SJSA1 (cell line): Measurements from ENCODE around the gene UCHL5. TPM values are rescaled to one million over a fixed set of nuclear protein-coding genes. Genes with fewer than 3 reads are reported as not detected.

Experiments used
- DNase-seq, 2 experiments: peaks; one replicate each; pipeline ENCODE4 v3.0.0-alpha.2; 2015 to 2020; ENCODE audit warnings: low spot score in 2 of 2, low read depth in 1 of 2
- H3K27ac ChIP-seq: fragments of 250-450 bp; sonication (Bioruptor Pico); 2 replicates; pipeline ENCODE4 v1.5.1; 2020; ENCODE audit warnings: mild to moderate bottlenecking, moderate library complexity
- H3K27me3 ChIP-seq: fragments of 250-450 bp; sonication (Bioruptor Pico); replicated peaks from 2 replicates; pipeline ENCODE4 v1.5.1; 2020; ENCODE audit warnings: mild to moderate bottlenecking, moderate library complexity
- H3K36me3 ChIP-seq: fragments of 250-450 bp; sonication (Bioruptor Pico); 2 replicates; pipeline ENCODE4 v1.5.1; 2020; ENCODE audit warnings: mild to moderate bottlenecking
- H3K4me1 ChIP-seq: fragments of 250-450 bp; sonication (Bioruptor Pico); replicated peaks from 2 replicates; pipeline ENCODE4 v1.6.1; 2021; ENCODE audit warnings: mild to moderate bottlenecking
- H3K4me3 ChIP-seq: fragments of 250-450 bp; sonication (Bioruptor Pico); 2 replicates; pipeline ENCODE4 v1.5.1; 2020; ENCODE audit warnings: mild to moderate bottlenecking
- H3K9me3 ChIP-seq: fragments of 250-450 bp; sonication (Bioruptor Pico); replicated peaks from 2 replicates; pipeline ENCODE4 v1.5.1; 2020; ENCODE audit warnings: mild to moderate bottlenecking
- total RNA-seq: library from RNA; depleted of rRNA; stranded (reverse); fragments of >200 nt; shearing (Covaris generic); gene quantifications from 2 replicates; pipeline ENCODE4 v1.2.3, GENCODE V29; 2014; rRNA removed

UCHL5 gene, protein sequence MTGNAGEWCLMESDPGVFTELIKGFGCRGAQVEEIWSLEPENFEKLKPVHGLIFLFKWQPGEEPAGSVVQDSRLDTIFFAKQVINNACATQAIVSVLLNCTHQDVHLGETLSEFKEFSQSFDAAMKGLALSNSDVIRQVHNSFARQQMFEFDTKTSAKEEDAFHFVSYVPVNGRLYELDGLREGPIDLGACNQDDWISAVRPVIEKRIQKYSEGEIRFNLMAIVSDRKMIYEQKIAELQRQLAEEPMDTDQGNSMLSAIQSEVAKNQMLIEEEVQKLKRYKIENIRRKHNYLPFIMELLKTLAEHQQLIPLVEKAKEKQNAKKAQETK
- total RNA-seq: 33.4 and 57.5 TPM in 2 replicates

- no peaks in the 10 kb centered on the region for H3K27me3 ChIP-seq
- DNase-seq: peak; percentile 98
- peak within 1 kb of the TSS; percentile 70 for H3K4me3 ChIP-seq
- peaks cover 5% of the 10 kb centered on the region for H3K4me1 ChIP-seq
- H3K36me3 ChIP-seq: no peaks in the 10 kb centered on the region
- peak within 1 kb of the TSS; percentile 77 for H3K27ac ChIP-seq
- H3K9me3 ChIP-seq: no peaks in the 10 kb centered on the region
Observed at GRCh38 chr1:193059282-193060114, at the start of gene UCHL5, which contains the start of gene RO60. Gene UCHL5, minus strand, starts transcription at chr1:193059360. Its CDS starts 100 bp downstream, at chr1:193059260. Gene RO60, plus strand, starts transcription at chr1:193059612. Its CDS starts 9,443 bp downstream, at chr1:193069055.

- H3K9me3 ChIP-seq: no peaks in the 10 kb centered on the region
- no peak overlapping the region for H3K4me3 ChIP-seq
- DNase-seq: no peak
- H3K4me1 ChIP-seq: peaks cover 32% of the 10 kb centered on the region
- no peaks in the 10 kb centered on the region for H3K27me3 ChIP-seq
- H3K27ac ChIP-seq: no peak overlapping the region
- H3K36me3 ChIP-seq: peaks cover 5% of the 10 kb centered on the region
Observed at GRCh38 chr1:193108471-193108870, 49.3 kb upstream of the UCHL5 start.

DNA sequence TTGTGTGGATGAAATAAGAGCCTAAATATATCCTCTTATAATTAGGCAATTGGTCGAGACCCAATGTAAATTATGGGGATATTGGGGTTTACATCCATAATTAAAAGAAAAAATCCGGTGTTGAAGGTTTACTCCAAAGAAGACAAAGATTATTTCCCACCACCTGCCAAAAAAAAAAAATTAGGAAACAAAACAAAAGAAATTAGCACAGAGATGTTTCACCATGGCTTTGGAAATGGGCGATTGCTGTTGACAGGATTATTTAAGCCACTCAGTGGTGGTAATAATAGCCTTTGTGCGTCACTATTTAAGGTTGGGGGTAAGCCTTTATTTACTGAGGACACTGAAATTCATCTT, 46.6 kb upstream of the UCHL5 start:
- DNase-seq: no peak

DNA sequence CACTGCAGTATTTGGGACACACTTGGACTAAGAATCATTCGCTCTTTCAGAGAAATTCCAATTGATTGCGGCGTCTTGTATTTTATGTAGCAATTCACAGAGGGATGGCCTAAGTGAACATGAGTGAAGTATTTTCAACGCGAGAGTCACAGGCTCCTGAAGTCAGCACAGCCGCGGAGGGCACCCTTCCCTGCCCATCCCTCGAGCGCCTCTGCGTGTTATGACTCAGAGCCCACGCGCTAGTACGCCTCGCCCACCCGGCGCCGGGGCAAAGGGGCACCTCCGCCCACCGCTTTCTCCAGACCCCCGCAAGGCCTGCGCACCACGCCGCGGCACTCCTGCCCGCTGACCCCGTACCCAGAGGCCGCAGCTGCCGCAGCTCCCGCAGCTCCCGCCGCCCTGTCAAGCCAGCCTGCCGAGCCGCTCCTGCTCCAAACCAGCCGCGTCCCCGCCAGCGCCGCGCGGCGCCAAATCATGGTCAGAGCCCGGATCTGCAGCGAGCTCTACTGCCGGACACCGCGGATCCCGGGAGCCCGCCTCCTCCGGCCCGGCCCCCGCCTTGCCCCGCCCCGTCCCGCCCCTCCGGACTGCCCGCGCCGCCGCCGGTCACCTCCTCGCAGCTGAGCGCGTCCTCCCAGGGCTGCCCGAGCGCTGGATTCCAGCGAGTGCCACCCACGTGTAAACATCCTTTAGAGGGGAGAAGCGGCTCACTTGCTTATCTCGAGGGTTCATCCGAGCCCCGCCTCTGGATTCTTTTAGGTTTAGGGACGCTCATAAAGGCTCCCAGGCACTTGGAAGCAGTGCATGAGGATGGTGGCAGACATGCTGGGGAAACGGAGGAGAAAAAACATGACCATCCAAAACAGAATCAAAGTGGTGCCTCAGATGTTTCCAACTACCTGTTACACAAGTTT, 46.0 kb upstream of the UCHL5 start, which contains the start of gene GLRX2:
Gene GLRX2, minus strand, starts transcription at position 508 of the 914 bp plus-strand sequence. Its CDS starts 32 bp downstream, at position 476.
- peak; percentile 85 to 87 for DNase-seq
- H3K9me3 ChIP-seq: no peaks in the 10 kb centered on the region
- peak within 1 kb of the TSS; percentile 91 for H3K4me3 ChIP-seq
- H3K36me3 ChIP-seq: peaks cover 17% of the 10 kb centered on the region
- no peaks in the 10 kb centered on the region for H3K27me3 ChIP-seq
- H3K27ac ChIP-seq: peak within 1 kb of the TSS; percentile 82
- H3K4me1 ChIP-seq: peaks cover 8% of the 10 kb centered on the region

More for the DNA sequence above, 46.6 kb upstream of the UCHL5 start:
- Histone ChIP-seq H3K4me3 (peak overlapping the region; percentile 91), H3K9me3 (no peaks in the 10 kb centered on the region), H3K36me3 (peaks cover 11% of the 10 kb centered on the region), H3K4me1 (peaks cover 14% of the 10 kb centered on the region), H3K27ac (no peak overlapping the region), H3K27me3 (no peaks in the 10 kb centered on the region)

DNA sequence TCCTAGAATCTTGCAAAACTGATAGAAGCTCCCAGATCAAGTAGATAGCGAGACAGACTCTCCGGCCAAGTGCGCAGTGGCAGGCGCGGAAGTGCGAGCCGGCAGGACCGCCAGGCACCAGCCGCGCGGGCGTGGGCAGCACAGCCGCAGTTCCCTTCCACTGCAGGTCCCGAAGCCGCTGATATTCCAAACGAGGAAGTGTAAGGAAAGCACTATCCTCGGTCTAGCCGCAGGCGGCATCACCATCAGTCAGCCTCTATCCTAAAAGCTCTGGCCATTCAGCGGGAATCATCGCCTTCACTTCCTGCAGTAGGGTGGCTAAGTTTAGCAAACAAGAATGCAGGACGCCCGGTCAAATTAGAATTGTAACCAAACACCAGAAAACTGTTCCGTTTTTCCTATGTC, 45.3 kb upstream of the UCHL5 start:
- peak in 1 of 2 experiments; percentile 61 for DNase-seq
- Histone ChIP-seq H3K36me3 (peaks cover 23% of the 10 kb centered on the region), H3K27ac (peak overlapping the region; percentile 82), H3K27me3 (no peaks in the 10 kb centered on the region), H3K4me1 (peaks cover 6% of the 10 kb centered on the region), H3K9me3 (no peaks in the 10 kb centered on the region), H3K4me3 (peak overlapping the region; percentile 91)

- peaks cover 29% of the 10 kb centered on the region for H3K36me3 ChIP-seq
- no peaks in the 10 kb centered on the region for H3K9me3 ChIP-seq
- no peak for DNase-seq
- H3K27me3 ChIP-seq: no peaks in the 10 kb centered on the region
- H3K4me3 ChIP-seq: peak overlapping the region; percentile 91
- H3K4me1 ChIP-seq: peaks cover 6% of the 10 kb centered on the region
- 0 out of 2 replicates have a peak overlapping the region, but pooled peaks have one; percentile 82 for H3K27ac ChIP-seq
Observed at GRCh38 chr1:193103759-193104501, 44.8 kb upstream of the UCHL5 start.

GRCh38 chr1:193102662-193103061, 43.5 kb upstream of the UCHL5 start:
- Histone ChIP-seq H3K4me3 (no peak overlapping the region), H3K4me1 (peaks cover 6% of the 10 kb centered on the region), H3K27ac (no peak overlapping the region), H3K27me3 (no peaks in the 10 kb centered on the region), H3K36me3 (peaks cover 42% of the 10 kb centered on the region), H3K9me3 (no peaks in the 10 kb centered on the region)
- DNase-seq: no peak

DNA sequence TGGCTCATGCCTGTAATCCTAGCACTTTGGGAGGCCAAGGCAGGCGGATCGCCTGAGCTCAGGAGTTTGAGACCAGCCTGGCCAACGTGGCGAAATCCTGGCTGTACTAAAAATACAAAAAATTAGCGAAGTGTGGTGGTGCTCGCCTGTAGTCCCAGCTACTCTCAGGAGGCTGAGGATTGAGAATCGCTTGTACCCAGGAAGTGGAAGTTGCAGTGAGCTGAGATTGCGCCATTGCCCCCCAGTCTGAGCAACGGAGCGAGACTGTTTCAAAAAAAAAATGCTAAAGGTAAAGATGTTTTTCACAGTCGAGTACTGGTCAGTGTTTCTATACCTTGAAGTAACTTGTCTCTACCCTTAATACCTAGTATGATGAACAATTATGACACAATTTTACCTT, 35.0 kb upstream of the UCHL5 start:
- H3K27ac ChIP-seq: no peak overlapping the region
- no peaks in the 10 kb centered on the region for H3K9me3 ChIP-seq
- no peaks in the 10 kb centered on the region for H3K27me3 ChIP-seq
- peaks cover 64% of the 10 kb centered on the region for H3K36me3 ChIP-seq
- H3K4me1 ChIP-seq: no peaks in the 10 kb centered on the region
- no peak overlapping the region for H3K4me3 ChIP-seq
- no peak for DNase-seq

GRCh38 chr1:193090865-193091264, 31.7 kb upstream of the UCHL5 start:
- DNase-seq: no peak
- no peak overlapping the region for H3K27ac ChIP-seq
- no peak overlapping the region for H3K4me3 ChIP-seq
- peaks cover 44% of the 10 kb centered on the region for H3K36me3 ChIP-seq
- no peaks in the 10 kb centered on the region for H3K9me3 ChIP-seq
- no peaks in the 10 kb centered on the region for H3K27me3 ChIP-seq
- H3K4me1 ChIP-seq: no peaks in the 10 kb centered on the region

- no peak overlapping the region for H3K4me3 ChIP-seq
- no peaks in the 10 kb centered on the region for H3K27me3 ChIP-seq
- H3K36me3 ChIP-seq: peaks cover 47% of the 10 kb centered on the region
- H3K9me3 ChIP-seq: no peaks in the 10 kb centered on the region
- no peak for DNase-seq
- no peaks in the 10 kb centered on the region for H3K4me1 ChIP-seq
- H3K27ac ChIP-seq: no peak overlapping the region
Observed at GRCh38 chr1:193087893-193088292, 28.7 kb upstream of the UCHL5 start.

DNA sequence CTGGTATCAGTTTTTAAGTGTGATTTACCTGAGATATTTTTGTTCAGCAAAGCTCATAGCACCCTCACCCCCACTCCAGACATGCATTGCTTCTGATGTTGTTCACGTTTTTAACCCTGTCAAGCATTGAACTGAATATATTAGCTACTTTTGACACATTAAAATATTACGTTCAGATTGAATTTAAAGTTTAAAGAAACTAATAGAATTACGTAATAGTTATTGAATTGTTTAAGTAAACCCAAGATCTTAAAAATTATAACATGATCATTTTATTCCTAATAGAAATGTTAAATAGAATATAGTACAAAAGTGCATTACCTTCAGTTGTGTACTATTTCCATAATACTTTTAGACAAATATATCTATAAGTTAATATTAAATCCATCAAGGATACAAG, 27.2 kb upstream of the UCHL5 start:
- Histone ChIP-seq H3K27ac (no peak overlapping the region), H3K9me3 (no peaks in the 10 kb centered on the region), H3K4me1 (no peaks in the 10 kb centered on the region), H3K4me3 (no peak overlapping the region), H3K36me3 (peaks cover 57% of the 10 kb centered on the region), H3K27me3 (no peaks in the 10 kb centered on the region)
- no peak for DNase-seq

DNA sequence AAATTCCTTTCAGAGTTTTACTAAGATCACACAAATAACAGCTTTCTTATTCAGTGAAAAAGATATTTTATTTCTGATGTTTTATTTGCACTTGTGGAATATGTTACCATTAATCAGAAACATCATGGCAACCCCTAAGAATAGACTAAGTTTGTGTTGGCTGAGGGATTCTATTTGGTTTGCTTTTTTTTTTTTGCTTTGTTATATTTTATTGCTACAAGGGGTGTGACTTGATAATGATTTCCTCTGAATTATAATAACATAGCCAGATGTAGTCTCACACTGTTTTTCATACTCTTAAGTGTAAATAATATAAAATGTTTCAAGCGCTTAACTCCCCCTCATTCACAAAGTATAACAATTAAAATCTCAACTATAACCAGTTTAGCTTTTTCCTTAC, 26.1 kb upstream of the UCHL5 start:
- Histone ChIP-seq H3K9me3 (no peaks in the 10 kb centered on the region), H3K27ac (no peak overlapping the region), H3K4me1 (no peaks in the 10 kb centered on the region), H3K27me3 (no peaks in the 10 kb centered on the region), H3K4me3 (no peak overlapping the region), H3K36me3 (peaks cover 63% of the 10 kb centered on the region)
- DNase-seq: no peak
